Ishikawa (cell line): ENCODE data around the gene LEPROT.

Experiments
- CEBPB ChIP-seq: IDR thresholded peaks from 2 replicates; pipeline ENCODE4 v1.6.1; 2012
- CREB1 ChIP-seq: IDR thresholded peaks from 2 replicates; pipeline ENCODE4 v1.6.1; 2012; ENCODE audit warnings: low read depth
- EGR1 ChIP-seq: IDR thresholded peaks from 2 replicates; pipeline ENCODE4 v1.6.1; 2012
- EP300 ChIP-seq: IDR thresholded peaks from 2 replicates; pipeline ENCODE4 v1.6.1; 2012; ENCODE audit warnings: borderline replicate concordance
- FOXM1 ChIP-seq: IDR thresholded peaks from 2 replicates; pipeline ENCODE4 v1.6.1; 2012; ENCODE audit warnings: low read depth, borderline replicate concordance
- NFIC ChIP-seq: IDR thresholded peaks from 2 replicates; pipeline ENCODE4 v1.6.1; 2012
- RAD21 ChIP-seq: IDR thresholded peaks from 2 replicates; pipeline ENCODE4 v1.6.1; 2012; ENCODE audit warnings: low read depth
- TAF1 ChIP-seq: IDR thresholded peaks from 2 replicates; pipeline ENCODE4 v1.6.1; 2012; ENCODE audit warnings: low read depth, mild to moderate bottlenecking
- TCF12 ChIP-seq: IDR thresholded peaks from 2 replicates; pipeline ENCODE4 v1.6.1; 2012; ENCODE audit warnings: low read depth
- TEAD4 ChIP-seq: IDR thresholded peaks from 2 replicates; pipeline ENCODE4 v1.6.1; 2012
- YY1 ChIP-seq: IDR thresholded peaks from 2 replicates; pipeline ENCODE4 v1.6.1; 2012; ENCODE audit warnings: low read depth
- ZBTB7A ChIP-seq: IDR thresholded peaks from 2 replicates; pipeline ENCODE4 v1.6.1; 2012; ENCODE audit warnings: low read depth
- TF ChIP-seq, protein P1 (sequence below): IDR thresholded peaks from 2 replicates; pipeline ENCODE4 v1.6.1; 2012
- TF ChIP-seq, protein P2 (sequence below): IDR thresholded peaks from 2 replicates; pipeline ENCODE4 v1.6.1; 2012; ENCODE audit warnings: low read depth, mild to moderate bottlenecking
- TF ChIP-seq, protein P3 (sequence below): IDR thresholded peaks from 2 replicates; pipeline ENCODE4 v1.6.1; 2012

The LEPROT gene

DNA sequence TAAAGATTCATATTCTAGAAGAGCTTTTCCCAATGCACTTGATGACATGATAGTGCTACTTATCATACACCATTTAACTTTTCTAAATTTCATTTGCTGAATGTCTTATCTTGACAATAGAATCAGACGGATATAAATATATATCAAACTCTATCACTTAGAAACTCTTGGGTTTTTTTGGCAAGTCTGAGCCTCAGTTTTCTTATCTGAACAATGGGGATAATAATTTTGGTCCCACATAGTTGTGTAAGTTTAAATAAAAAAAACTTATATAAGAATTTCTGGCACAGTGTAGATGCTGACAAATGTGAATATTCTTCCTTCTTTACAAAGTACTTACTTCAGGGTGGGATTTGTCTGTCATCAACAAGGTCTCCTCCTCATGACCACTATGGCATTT is 21.5 kb upstream of the LEPROT start:
- TF ChIP-seq, protein P1, sequence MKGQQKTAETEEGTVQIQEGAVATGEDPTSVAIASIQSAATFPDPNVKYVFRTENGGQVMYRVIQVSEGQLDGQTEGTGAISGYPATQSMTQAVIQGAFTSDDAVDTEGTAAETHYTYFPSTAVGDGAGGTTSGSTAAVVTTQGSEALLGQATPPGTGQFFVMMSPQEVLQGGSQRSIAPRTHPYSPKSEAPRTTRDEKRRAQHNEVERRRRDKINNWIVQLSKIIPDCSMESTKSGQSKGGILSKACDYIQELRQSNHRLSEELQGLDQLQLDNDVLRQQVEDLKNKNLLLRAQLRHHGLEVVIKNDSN, result no peak
- TF ChIP-seq TEAD4 (no peak), ZBTB7A (no peak), YY1 (no peak), EP300 (no peak), NFIC (no peak), TAF1 (no peak), RAD21 (no peak), FOXM1 (no peak), EGR1 (no peak), CREB1 (no peak), TCF12 (no peak)
- TF ChIP-seq, protein P2, sequence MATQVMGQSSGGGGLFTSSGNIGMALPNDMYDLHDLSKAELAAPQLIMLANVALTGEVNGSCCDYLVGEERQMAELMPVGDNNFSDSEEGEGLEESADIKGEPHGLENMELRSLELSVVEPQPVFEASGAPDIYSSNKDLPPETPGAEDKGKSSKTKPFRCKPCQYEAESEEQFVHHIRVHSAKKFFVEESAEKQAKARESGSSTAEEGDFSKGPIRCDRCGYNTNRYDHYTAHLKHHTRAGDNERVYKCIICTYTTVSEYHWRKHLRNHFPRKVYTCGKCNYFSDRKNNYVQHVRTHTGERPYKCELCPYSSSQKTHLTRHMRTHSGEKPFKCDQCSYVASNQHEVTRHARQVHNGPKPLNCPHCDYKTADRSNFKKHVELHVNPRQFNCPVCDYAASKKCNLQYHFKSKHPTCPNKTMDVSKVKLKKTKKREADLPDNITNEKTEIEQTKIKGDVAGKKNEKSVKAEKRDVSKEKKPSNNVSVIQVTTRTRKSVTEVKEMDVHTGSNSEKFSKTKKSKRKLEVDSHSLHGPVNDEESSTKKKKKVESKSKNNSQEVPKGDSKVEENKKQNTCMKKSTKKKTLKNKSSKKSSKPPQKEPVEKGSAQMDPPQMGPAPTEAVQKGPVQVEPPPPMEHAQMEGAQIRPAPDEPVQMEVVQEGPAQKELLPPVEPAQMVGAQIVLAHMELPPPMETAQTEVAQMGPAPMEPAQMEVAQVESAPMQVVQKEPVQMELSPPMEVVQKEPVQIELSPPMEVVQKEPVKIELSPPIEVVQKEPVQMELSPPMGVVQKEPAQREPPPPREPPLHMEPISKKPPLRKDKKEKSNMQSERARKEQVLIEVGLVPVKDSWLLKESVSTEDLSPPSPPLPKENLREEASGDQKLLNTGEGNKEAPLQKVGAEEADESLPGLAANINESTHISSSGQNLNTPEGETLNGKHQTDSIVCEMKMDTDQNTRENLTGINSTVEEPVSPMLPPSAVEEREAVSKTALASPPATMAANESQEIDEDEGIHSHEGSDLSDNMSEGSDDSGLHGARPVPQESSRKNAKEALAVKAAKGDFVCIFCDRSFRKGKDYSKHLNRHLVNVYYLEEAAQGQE, result no peak
- TF ChIP-seq, protein P3, sequence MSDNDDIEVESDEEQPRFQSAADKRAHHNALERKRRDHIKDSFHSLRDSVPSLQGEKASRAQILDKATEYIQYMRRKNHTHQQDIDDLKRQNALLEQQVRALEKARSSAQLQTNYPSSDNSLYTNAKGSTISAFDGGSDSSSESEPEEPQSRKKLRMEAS, result no peak

DNA sequence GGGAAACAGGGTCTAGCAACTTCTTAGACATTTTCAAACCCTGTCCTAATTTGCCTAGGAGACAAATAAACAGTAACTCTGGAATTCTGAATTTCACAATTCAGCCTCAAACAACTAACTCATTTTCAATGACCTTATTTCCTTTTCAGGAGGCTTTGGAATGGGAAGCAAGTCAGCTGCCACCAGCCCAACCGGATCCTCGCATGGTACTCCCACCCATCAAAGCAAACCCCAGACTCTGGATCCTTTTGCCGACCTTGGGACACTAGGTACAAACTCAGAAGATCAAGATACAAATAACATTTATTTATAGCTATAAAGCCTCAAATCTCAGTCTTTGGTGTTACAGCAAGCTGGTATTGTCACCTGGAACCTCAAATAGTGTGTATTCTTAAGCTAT is 18.9 kb upstream of the LEPROT start:
- TF ChIP-seq RAD21 (no peak), EGR1 (no peak), YY1 (no peak), CREB1 (no peak), NFIC (no peak), FOXM1 (no peak)
- TF ChIP-seq, protein P3, result no peak

DNA sequence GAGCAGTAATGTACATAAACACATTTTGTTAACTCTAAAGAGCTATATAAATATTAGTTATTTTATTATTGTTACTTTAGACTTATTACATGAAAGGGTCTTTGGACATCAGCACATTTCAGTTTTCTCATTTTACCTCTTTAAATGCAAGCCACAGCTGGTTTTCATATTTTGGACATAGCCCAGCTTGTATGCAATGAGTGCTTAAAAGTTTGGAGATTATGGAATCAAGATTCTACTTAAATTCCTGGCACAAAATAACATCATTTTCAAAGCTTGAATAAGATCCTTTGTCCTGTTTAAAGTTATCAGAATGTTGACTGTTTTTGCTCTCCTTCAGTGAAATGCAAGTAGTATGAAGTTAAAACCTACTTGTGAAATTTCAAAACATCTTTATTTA is 15.5 kb upstream of the LEPROT start:
- TF ChIP-seq, protein P2, result no peak
- TF ChIP-seq, protein P3, result no peak
- TF ChIP-seq EP300, result no peak
- TF ChIP-seq EGR1, result no peak
- TF ChIP-seq, protein P1, result no peak
- TF ChIP-seq CEBPB, result no peak
- no peak for TF ChIP-seq YY1
- TF ChIP-seq TCF12, result no peak
- no peak for TF ChIP-seq CREB1
- TF ChIP-seq ZBTB7A, result no peak
- TF ChIP-seq TAF1, result no peak
- TF ChIP-seq RAD21, result no peak
- TF ChIP-seq NFIC, result no peak
- no peak for TF ChIP-seq TEAD4

DNA sequence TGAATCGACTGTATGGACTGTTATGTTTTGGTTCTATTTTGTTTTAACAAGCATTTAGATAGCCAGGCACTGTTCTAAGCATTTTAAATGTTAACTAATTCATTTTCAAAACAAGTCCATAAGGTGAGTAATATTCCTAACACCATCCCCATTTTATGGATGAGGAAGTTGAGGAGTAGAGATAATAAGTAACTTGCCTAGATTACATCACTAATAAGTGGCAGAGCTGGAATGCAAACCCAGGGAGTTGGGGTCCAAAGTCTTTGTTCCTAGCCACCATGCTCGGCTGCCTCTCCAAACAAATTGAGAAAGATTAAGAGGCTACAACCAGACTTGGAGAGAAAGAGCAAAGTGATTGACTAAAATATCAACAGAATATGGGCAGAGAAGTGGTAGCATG is 12.6 kb upstream of the LEPROT start:
- TF ChIP-seq NFIC, result no peak
- TF ChIP-seq, protein P3, result no peak
- no peak for TF ChIP-seq TEAD4
- no peak for TF ChIP-seq TCF12
- TF ChIP-seq EGR1, result no peak
- no peak for TF ChIP-seq FOXM1
- TF ChIP-seq EP300, result no peak
- TF ChIP-seq CREB1, result no peak
- no peak for TF ChIP-seq ZBTB7A
- TF ChIP-seq RAD21, result no peak
- TF ChIP-seq, protein P1, result no peak
- TF ChIP-seq TAF1, result no peak
- TF ChIP-seq, protein P2, result no peak
- no peak for TF ChIP-seq CEBPB
- no peak for TF ChIP-seq YY1
